Adrenal gland (tissue), 5 donors: ENCODE results near the gene KLHL2.
"Not testable (repeated sequence)": the region's sequence is repeated elsewhere in the genome, so short reads cannot be mapped to it uniquely, and the experiment has no call there.

Experiments used
- POLR2A ChIP-seq, 2 donors: fragments of 450-650 bp; IDR thresholded peaks; one replicate each; pipeline ENCODE4 v1.6.1; 2017; ENCODE audit warnings: antibody characterized with exemption in 2 of 2, mild to moderate bottlenecking in 2 of 2, moderate library complexity in 1 of 2
- TF ChIP-seq, protein P1 (sequence below), 6 experiments: fragments of 450-650 bp in 4 of 6; fragments of 200-600 bp in 2 of 6; sonication (generic) in 1 of 6; IDR thresholded peaks; 1 replicate in 5 of 6; 2 replicates in 1 of 6; pipeline versions ENCODE4 v1.5.1 to v1.8.0; 2016 to 2021; ENCODE audit warnings: antibody characterized with exemption in 6 of 6, mild to moderate bottlenecking in 2 of 6, moderate library complexity in 1 of 6
- donor health status: DM: no; HTN: no; CAD: no.

DNA sequence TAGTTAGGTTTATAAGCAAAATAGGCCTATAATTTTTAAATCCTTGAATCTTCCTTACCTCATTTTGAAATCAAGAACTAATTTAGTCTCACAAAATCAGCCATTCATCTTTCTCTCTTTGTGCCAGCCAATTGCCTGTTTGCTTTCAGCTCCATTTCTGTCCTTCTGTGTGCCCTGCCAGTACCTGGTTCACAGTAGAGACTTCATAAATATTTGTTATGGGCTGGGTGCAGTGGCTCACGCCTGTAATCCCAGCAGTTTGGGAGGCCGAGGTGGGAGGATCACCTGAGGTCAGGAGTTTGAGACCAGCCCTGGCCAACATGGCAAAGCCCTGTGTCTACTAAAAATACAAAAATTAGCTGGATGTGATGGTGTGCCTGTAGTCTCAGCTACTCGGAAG, 31.9 kb upstream of the KLHL2 start:
- TF ChIP-seq POLR2A (IDR thresholded peaks at IDR 0.05) = not testable (repeated sequence)
- TF ChIP-seq, protein P1, sequence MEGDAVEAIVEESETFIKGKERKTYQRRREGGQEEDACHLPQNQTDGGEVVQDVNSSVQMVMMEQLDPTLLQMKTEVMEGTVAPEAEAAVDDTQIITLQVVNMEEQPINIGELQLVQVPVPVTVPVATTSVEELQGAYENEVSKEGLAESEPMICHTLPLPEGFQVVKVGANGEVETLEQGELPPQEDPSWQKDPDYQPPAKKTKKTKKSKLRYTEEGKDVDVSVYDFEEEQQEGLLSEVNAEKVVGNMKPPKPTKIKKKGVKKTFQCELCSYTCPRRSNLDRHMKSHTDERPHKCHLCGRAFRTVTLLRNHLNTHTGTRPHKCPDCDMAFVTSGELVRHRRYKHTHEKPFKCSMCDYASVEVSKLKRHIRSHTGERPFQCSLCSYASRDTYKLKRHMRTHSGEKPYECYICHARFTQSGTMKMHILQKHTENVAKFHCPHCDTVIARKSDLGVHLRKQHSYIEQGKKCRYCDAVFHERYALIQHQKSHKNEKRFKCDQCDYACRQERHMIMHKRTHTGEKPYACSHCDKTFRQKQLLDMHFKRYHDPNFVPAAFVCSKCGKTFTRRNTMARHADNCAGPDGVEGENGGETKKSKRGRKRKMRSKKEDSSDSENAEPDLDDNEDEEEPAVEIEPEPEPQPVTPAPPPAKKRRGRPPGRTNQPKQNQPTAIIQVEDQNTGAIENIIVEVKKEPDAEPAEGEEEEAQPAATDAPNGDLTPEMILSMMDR (IDR thresholded peaks at IDR 0.05) = not testable (repeated sequence)
